RKO (cell line): ENCODE measurements around the gene EPB41L1.

ENCODE experiments used
- DNase-seq: peaks from one replicate; pipeline ENCODE4 v3.0.0-alpha.2; 2016; ENCODE audit warnings: low spot score

The EPB41L1 gene

DNA sequence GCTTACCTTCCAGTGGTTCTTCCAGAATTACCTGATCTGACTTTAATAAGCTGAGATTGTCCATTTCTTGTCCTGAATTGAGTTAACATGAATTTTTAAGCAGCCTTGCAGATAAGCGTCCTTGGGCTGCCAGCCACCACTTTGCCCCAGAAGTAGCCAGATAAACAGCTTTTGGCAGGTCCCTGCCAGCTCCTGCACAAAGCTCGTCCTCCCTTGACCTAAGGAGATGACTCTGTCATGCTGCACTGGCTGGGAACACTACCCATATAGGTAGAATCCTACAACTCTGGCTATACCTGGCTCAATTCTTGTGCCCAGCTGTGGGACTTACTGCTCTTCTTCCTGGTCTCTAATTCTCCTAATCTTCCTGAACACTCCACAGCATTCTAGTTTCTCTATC is 42.1 kb downstream of the EPB41L1 start:
- no peak for DNase-seq

DNA sequence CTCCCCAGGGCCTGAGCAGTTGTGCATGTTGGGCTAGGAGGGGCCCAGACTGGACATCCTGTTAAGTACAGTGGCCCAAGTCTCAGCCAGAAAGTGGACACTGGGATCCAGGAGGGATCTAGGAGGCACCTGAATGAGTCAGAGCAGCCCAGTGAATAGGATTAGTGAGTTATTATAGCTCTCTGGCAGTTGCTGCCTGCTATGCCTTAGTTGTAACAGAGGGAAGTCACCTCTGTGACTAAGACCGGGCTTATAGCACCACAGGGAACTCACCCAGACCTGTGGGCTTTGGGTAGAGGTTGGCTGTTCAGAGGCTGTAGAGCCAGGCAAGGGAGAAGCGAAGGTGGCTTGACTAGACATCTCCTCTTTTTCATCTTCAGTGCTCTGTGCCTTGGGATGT is 42.7 kb downstream of the EPB41L1 start:
- DNase-seq = no peak

DNA sequence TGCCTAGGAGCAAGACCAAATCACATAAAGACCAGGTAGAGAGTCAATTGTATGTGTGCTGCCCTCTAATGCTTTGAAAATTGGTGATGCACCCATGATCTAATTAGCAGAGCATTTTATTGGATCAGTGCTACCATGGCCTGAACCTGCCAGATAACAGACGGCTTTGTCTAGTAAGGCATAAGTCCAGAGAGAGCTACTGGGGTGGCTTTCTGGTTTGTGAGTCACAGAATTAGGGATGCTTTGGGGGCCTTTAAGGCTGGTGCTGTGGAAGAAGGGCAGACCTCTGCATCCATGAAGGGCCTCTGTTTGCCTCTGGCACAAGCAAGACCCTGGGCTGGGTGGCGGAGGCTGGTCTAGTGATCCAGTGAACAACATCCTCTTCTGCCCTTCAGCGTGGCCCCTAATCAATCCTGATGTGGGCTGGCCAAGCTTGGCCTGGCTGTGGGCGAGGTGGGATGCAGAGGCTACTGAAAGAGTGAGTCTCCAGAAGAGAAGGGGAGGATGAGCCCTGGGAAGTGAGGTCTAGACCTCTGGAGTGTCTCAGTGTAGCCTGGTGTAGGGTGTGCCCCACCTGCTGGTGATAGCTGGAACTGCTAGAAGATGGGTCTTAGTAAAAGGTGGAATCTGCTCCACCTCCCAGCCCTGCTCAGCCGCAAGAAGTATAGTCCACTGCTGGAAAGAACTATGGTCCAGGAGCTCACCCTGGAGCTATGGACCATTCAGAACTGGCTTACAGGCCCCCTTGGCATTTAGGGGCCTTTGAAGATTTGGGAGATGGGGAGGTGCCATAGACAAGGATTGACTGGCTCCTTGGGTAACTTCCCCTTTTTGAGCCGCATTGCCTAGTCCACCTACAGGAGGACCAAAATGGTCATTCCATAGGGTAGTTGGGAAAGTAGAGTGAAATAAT is 45.1 kb downstream of the EPB41L1 start:
- DNase-seq = peak; percentile 78

DNA sequence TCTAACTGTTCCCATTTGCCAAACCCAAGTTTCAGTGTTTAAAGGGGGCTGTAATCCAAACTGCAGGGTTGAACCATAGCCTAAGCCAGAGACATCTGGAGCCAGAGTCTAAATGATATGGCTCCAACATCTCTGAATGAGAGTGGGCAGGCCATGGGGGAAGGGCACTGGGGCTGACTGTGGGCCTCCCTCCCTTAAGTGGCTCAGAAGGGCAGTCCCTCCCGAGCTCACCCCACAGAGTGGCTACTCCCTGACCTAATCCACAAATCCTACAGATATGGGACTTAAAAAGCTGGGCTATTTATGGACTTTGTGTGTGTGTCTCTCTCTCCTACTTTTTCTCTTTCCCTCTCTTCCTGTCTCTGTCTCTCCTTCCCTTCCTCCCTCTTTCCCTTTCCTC is 45.9 kb downstream of the EPB41L1 start:
- DNase-seq = no peak

DNA sequence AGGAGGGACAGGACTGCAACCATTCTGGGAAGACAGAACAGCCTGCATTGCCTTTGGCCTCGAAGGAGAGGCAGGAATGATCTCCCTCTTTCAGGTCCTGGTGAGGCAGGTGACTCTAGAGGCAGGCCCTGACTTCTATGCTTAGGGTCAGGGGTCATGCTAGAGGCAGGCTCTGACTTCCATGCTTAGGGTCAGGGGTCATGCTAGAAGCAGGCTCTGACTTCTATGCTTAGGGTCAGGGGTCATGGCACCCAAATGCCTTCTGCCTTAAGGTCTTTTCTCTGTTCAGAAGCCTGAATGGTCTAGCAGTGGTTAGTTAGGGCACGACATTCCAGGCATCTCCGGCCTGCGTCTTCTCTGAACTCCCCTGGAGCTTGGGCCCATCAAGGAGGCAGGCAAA is 46.7 kb downstream of the EPB41L1 start:
- DNase-seq = no peak

DNA sequence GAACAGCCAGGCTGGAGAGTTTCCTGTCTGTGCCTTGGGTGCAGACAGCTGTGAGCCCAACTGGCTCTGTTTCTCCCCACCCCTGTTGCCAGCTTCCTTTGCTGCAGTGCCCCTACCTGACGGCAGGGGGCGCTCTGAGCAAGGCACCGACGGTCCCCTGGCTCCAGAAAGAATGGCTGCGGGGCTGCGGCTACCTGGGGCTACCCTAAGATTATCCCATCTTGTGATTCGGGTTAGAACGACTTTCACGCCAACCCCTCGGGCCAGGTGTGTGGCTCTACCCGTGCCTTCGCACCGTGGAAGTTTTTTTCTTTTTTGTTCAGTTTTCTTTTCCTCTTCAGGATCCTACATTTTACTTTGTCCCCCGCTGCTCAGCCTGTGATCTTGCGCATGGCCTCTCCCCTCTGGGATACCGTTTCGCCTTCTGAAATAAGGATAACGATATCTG is 48.4 kb downstream of the EPB41L1 start:
- DNase-seq = peak; percentile 57

DNA sequence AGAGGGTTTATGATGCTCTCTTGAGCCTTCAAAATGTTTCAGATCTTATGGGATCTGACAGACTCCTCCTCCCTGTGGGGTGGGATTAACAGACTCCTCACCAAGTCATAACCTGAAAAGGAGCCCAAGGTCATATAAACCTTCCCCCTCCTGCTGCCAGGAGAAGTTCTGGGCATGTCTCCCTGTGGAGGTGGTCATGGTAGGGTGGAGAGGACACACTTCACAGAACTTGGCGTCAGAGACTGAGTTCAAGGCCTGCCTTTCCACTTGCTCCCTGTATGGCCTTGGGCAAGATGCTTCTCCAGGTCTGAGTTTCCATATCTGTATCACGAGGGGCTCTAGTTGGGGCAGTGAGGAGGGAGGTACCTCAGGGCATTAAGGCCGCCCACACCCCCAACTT is 49.3 kb downstream of the EPB41L1 start:
- DNase-seq = no peak

DNA sequence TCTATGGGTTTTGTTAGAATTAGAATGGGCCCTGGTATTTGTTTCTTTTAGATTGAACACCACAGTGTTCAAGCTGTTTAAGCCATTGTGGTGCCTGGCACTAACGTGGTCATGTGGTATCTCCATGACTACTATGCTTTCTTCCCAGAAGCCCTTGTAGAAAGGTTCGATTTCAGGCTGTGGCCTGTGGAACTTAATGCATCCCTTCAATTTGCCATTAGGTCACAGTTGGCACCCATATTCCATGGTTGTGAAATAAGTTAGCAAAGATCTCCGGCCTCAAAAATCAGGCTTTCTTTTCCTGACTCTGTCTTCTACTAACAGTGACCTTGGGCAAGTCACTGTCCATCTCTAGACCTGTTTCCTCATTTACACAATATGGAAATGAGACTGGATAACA is 50.5 kb downstream of the EPB41L1 start:
- DNase-seq = no peak

DNA sequence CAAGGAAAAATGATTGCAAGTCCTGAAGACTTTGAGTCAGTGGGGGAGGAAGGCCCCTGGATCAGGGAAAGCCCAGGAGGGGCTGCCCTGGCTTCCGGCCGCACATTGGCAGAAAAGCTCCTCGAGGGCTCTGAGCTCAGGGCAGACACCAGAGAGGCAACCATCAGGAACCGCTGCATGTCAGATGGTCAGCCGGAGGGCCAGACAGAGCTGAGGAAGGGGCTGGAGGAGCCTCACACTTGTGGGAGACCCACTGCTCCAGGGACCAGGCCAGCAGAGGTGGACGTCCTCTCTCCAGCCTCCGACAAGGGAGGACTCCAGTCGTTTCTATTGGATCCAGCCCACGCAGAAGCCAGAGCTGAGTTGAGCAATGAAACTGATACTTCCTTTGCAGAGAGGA is 51.5 kb downstream of the EPB41L1 start:
- no peak for DNase-seq

DNA sequence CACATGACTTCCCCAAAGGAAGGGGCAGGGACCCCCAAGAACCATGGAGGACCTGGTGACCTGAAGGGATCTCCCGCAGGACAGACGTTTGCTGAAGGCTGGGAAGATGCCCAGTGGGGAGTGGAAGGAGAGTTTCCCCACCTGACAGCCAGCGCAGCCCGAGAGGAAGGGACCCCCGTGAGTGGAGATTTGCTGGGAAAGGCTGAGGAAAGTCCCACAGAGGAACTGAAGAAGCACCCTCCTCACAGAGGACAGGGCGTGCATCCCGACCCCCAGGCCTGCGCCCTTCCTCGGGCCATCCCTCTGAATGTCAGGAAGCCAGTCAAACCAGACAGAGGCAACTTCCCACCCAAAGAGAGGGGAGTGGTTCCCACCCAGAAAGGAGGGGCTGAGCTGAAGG is 52.1 kb downstream of the EPB41L1 start:
- DNase-seq = no peak

DNA sequence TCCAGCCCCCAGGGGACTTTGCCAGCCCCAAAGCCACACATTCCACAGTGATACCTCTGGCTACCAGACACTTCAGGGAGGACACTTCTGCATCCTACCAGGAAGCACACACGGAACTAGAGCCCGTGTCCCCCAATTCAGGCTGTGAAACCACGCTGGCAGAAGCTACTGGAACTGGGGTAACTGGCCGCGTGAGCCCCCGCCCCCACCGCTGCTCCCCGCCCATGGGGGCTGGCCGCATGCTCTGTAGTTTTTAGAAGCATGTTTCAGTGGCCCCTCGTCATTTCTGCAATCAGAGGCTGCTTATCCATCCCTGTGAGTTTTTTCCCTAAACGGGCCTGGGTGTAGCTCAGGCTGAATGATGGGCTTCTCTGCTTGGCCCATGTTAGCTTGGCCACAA is 53.1 kb downstream of the EPB41L1 start:
- DNase-seq = no peak

DNA sequence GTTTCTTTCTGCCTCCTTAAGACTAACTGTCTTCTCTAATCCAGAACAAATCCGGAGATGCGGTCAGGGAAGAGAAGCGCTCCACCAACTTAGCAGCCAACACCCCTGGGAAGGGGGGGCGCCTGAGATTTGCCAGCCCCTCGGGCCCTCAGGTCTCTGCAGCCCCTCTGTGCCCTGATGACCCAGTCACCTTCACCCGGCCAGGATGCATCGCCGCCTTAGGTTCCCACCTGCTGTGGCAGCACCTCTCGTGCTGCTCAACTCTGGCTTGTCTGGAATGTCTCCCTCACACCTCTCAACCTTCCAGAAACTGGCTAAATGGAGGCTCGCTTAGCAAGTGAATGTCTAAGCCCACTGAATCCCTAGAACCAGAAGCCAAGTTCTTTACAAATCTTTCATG is 53.7 kb downstream of the EPB41L1 start:
- DNase-seq = no peak

DNA sequence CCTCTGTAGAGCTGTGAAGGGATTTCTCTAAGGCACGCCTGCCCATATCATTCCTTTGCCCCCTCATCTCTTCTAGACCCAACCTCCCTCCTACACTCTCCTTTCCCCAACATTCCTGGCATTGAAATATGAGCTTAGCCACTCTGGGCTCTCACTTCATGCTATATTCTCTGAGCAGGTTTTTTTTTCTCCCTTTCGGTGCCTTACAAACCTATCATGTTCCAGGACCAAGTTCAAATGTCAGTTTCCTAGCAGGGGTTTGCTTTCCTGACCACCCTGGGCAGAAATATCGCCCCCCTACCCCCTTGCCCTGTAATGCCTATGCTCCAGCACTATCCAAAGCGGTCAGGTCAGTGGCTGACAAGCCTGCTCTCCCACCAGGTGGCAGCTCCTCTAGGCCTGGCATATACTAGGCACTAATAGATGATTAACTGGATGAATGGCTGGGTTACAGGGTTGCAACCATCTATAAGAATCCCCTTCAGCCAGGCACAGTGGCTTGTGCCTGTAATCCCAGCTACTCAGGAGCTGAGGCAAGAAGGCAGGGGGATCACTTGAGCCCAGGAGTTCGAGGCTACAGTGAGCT is 56.0 kb downstream of the EPB41L1 start:
- DNase-seq = no peak

DNA sequence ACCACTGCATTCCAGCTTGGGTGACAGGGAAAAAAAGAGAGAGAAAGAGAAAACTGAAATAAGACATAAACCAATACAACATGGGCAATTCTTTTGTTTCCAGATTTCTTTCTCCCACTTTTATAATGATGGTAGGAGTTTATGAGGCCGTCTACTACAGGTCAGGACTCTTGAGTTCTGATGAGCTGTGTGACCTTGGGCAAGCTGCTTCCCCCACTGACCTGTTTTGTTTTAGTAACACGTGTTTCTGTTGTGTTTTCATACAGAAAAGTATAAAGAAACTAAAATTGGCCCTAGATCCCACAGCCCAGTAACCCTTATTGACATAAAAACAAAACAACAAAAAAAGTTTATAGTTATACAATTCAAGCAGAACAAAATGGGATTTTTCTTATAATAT is 58.8 kb downstream of the EPB41L1 start:
- DNase-seq = no peak

DNA sequence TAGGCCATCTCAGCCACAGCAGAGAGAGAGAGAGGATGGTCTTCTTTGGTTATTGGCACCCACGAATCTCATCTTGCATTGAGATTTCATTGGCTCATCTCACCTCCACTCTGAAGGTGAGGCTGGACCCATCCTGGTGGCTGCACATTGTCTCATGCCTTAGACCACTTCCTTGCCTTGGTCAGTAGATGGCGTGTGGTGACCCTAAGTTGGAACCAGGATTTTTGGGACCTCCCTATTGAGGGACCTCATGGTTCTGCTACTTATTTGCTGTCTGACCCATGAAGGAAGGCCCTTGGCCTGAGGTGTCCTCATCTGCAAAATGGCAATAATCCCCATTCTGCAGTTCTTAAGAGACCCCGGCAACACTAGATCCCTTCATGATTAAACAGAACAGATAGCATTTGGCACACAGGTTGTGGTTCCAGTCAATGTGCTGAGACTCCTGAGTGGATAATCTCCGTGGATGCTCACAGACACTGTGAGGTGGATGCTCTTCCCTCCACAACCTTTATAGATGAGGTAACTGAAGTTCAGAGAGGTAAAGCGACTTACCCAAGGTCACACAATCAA is 60.2 kb downstream of the EPB41L1 start:
- peak; percentile 56 for DNase-seq

DNA sequence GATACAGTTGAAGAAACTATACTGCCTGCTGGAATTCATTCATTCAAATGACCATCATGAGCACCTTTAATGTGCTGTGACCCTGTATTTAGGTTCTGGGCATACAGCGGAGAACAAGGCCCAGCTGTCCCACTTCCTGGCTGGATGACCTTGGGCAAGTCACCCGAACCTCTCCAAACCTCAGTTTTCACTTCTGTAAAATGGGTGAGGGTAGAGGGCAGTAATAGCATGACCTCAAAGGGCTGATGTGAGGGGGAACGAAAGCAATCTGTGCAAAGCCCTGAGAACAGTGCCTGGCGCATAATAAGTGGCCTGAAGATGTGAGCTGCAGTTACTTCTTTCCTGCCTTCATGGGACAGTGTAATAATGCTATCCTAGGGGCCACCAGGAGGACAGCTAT is 61.2 kb downstream of the EPB41L1 start:
- DNase-seq = no peak

DNA sequence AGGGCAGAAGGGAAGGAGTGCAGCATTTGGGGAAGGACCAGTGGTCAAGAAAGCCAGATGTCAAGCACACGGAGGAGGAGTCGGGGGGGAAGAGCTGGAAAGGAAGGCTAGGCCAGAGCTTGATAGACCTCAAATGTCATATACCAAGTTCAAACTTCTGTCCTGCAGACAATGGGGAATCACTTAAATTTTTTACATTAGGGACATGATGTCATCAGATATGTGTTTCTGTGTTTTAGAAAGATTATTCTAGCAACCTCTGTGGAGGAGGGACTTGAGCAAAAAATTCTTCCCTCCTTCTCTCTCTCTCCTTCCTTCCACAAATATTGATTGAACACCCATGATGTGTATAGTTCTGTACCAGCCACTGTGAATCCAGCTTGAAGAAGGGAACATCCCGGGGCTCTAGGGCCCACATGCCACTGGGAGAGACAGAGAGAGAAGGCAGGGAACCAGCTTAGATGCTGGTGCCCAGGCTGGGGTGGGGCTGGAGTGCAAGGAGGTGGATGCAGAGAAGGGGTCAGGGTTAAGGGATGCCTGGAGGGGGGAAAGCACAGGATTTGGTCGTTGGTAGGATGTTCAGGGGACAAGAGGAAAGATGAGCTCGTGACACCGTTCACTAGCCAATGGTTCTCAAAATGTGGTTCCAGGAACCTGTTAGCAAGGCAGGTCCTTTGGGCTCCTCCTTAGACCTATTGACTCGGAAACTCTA is 61.9 kb downstream of the EPB41L1 start:
- DNase-seq = no peak

DNA sequence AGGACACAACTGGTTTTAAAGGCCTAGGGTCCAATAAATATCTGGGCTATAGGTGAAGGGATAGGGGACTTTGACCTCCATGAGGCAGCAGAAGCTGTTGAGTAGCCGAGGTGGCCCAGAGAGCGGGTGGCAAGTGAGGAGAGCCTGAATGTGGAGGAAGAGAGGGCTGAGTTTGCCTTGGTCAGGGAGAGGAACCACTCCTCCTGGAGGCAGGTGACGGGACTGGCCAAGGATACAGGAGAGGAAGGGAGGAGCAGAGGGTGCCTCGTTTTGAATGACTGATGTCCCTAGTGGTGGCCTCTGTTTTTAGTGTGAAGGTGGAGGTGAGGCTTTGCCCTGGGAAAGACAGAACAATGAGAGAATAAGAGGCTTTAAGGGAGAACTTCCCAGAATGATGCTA is 62.7 kb downstream of the EPB41L1 start:
- DNase-seq = no peak

DNA sequence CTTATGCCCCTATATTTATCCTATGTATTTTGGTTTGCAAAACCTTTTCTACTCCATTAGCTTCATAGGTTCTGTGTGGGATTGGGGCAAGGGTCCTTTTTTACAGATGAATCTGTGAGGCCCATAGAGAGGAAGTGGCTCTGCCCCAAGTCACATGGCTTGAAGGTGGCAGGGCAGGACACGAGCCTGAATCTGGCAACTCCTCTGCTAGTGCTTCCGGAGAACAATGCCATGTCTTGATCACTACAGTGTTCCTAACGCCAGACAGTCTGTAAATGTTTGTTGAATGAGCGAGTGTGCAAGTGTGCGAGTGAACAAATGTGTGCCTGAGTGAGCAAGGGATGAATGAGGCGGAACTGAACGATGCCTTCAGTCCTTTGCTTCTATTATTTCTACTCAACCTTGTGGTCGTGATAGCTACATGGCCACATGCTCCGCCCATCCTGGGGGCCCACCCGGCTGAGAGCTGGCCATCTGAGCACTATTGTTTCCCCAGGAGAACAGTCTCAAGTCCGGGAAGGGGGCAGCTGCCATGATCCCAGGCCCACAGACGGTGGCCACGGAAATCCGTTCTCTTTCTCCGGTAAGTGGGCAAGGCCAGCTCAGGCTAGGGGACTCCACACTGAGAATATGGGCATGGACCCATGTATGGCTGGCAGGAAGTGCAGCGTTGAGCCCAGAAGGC is 64.0 kb downstream of the EPB41L1 start:
- DNase-seq = no peak

DNA sequence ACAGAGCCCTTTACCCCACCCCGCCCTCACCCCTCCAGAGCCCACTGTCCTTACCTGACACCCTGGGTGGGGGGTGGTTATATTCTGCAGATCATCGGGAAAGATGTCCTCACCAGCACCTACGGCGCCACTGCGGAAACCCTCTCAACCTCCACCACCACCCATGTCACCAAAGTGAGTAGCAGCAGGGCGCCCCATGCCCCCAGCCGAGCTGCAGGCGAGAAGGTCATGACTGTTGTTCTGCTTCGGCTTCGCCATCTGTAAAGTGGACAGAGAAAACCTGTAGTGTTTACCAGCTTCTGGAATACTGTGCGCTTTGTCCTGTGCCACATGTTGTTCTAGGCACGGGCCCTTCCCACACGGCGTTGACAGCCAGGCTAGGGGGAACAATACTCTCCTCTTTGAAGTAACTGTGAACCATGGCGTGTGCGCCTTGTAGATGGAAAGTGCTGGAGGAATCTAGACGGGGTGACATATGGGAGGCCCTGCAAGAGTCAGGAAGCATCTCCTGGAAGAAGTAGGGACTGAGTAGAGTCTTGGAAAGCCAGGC is 65.2 kb downstream of the EPB41L1 start:
- DNase-seq = no peak

DNA sequence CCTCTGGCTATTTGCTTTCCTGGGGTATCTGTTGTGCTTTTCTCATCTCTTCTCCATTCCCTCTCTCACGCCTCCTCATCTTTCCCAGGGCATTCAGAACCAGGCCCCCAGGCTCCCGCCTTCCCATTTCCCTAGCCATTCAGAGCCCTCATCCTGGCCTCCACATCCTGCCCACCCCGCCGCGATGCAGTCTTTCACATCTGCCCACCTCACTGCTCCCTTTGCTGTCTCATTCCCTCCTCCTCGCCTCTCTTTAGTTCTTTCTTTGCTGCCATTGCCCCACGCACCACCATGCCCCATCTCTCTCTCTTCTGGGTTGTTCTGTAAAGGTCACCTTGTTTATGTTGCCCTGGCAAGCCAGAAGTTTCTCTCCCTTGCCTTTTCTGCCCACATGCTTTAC is 71.1 kb downstream of the EPB41L1 start:
- no peak for DNase-seq

DNA sequence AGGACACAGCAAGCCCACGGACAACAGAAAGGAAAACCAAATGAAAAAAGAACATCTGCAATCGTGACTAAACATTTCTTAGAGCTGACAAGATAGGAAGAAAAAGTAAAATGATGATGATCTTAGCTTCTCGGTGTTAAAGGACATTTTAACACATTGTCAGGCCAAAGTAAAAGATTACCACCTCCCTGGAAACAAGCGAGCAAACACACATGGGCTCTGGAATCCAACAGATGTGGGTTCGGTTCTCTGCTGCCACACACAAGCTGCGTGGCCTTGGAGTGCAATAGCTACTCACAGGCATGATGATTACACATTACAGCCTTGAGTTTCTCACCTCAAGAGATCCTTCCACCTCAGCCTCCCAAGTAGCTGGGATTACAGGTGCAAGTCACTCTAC is 74.2 kb downstream of the EPB41L1 start:
- DNase-seq = no peak
